GM12878 (cell line): Measurements from ENCODE around the gene PCSK1N. TPM values are rescaled to one million over a fixed set of nuclear protein-coding genes. Genes with fewer than 3 reads are reported as not detected.
"Not testable (repeated sequence)": the region's sequence is repeated elsewhere in the genome, so short reads cannot be mapped to it uniquely, and the experiment has no call there.

ENCODE experiments used
- ATAC-seq: fragments of 200-7000 bp; cut with Tn5 transposase; 3 replicates; pipeline ENCODE4 v1.9.1; 2020; ENCODE audit warnings: mild to moderate bottlenecking, moderate library complexity
- BruUV-seq: library from RNA; stranded (reverse); fragments of 400-500 nt; replicated peaks from 2 replicates; lab custom pipeline; 2021; lab: Mats Ljungman, UMichigan
- CTCF ChIA-PET: fragments of 300-600 bp; sonication (Branson Sonifier 250); formaldehyde crosslinking; extraction: SDS; loops from one replicate; lab custom pipeline; 2021; ENCODE audit warnings: inconsistent platforms; lab: Yijun Ruan, JAX
- POLR2A ChIA-PET: fragments of 350-600 bp; formaldehyde crosslinking; extraction: SDS; loops from one replicate; lab custom pipeline; 2021; ENCODE audit warnings: inconsistent platforms; lab: Charles Lee
- RAD21 ChIA-PET: fragments of 300-600 bp; sonication (Branson Sonifier 250); formaldehyde crosslinking; loops from one replicate; lab custom pipeline; 2023; ENCODE audit warnings: antibody characterized with exemption; ENCODE audit not compliant: unreplicated experiment; lab: Charles Lee
- SMC1A ChIA-PET: fragments of 300-600 bp; sonication (Branson Sonifier 250); formaldehyde crosslinking; loops from one replicate; lab custom pipeline; 2023; ENCODE audit not compliant: unreplicated experiment, uncharacterized antibody; lab: Charles Lee
- DNase-seq: peaks from one replicate; pipeline ENCODE4 v3.0.0-alpha.2; 2011; ENCODE audit warnings: low read depth, low spot score
- FAIRE-seq: peaks from 3 replicates; lab custom pipeline; 2011; peaks lifted over from hg19 to GRCh38; lab: Jason Lieb, UNC
- H2AFZ ChIP-seq: 2 replicates; pipeline ENCODE4 v1.6.0; 2011; ENCODE audit warnings: low read depth, low read length, control low read depth; ENCODE audit not compliant: control insufficient read depth
- H3K27ac ChIP-seq: 2 replicates; pipeline ENCODE4 v1.5.1; 2011; ENCODE audit warnings: control low read depth; ENCODE audit not compliant: control insufficient read depth, insufficient read depth
- H3K27me3 ChIP-seq, 2 experiments: replicated peaks in 1 of 2; 2 replicates each; pipeline versions ENCODE4 v1.6.0 to v1.6.1; 2011; ENCODE audit warnings: low read length in 1 of 2; ENCODE audit not compliant: control insufficient read depth in 2 of 2, insufficient read depth in 2 of 2
- H3K36me3 ChIP-seq, 2 experiments: 2 replicates each; pipeline ENCODE4 v1.5.1; 2011; ENCODE audit warnings: low read length in 1 of 2; ENCODE audit not compliant: control insufficient read depth in 2 of 2, insufficient read depth in 2 of 2
- H3K4me1 ChIP-seq: 2 replicates; pipeline ENCODE4 v1.6.1; 2011; ENCODE audit warnings: mild to moderate bottlenecking, low read length, moderate library complexity, mixed read lengths; ENCODE audit not compliant: control insufficient read depth, insufficient read depth
- H3K4me2 ChIP-seq: 2 replicates; pipeline ENCODE4 v1.6.0; 2011; ENCODE audit warnings: control low read depth; ENCODE audit not compliant: control insufficient read depth, insufficient read depth
- H3K4me3 ChIP-seq: fragments of 200-600 bp; sonication (generic); 2 replicates; pipeline ENCODE4 v1.5.1; 2016
- H3K79me2 ChIP-seq: 2 replicates; pipeline ENCODE4 v1.6.0; 2011; ENCODE audit warnings: low read length; ENCODE audit not compliant: control insufficient read depth, insufficient read depth
- H3K9ac ChIP-seq: 2 replicates; pipeline ENCODE4 v1.8.0; 2011; ENCODE audit warnings: low read length, control low read depth, mixed read lengths; ENCODE audit not compliant: control insufficient read depth, insufficient read depth
- H3K9me3 ChIP-seq: replicated peaks from 3 replicates; pipeline ENCODE4 v1.5.1; 2011; ENCODE audit warnings: mild to moderate bottlenecking, low read length; ENCODE audit not compliant: control insufficient read depth, insufficient read depth
- H4K20me1 ChIP-seq: 2 replicates; pipeline ENCODE4 v1.6.0; 2011; ENCODE audit not compliant: control insufficient read depth, insufficient read depth
- BHLHE40 ChIP-seq, 2 experiments: fragments of 450-650 bp in 1 of 2; IDR thresholded peaks; 2 replicates each; pipeline ENCODE4 v1.6.1; 2011 to 2017; ENCODE audit warnings: low read depth in 2 of 2, borderline replicate concordance in 1 of 2, improper control_type of control experiment in 1 of 2, low read length in 1 of 2, mild to moderate bottlenecking in 1 of 2
- IKZF2 ChIP-seq, 2 experiments: fragments of 450-650 bp; IDR thresholded peaks; 2 replicates each; pipeline ENCODE4 v1.6.1; 2017; ENCODE audit warnings: mild to moderate bottlenecking in 2 of 2, moderate library complexity in 2 of 2
- IRF4 ChIP-seq: IDR thresholded peaks from 2 replicates; pipeline ENCODE4 v1.6.1; 2011; ENCODE audit warnings: low read depth, low read length
- KLF5 ChIP-seq: fragments of 450-650 bp; IDR thresholded peaks from 2 replicates; pipeline ENCODE4 v1.6.1; 2014; ENCODE audit warnings: mild to moderate bottlenecking; ENCODE audit not compliant: partially characterized antibody
- MTA3 ChIP-seq: IDR thresholded peaks from 2 replicates; pipeline ENCODE4 v1.6.1; 2012; ENCODE audit warnings: low read length, inconsistent platforms, borderline replicate concordance
- MYC ChIP-seq: IDR thresholded peaks from 2 replicates; pipeline ENCODE4 v1.6.1; 2011; ENCODE audit warnings: mild to moderate bottlenecking, low read length, moderate library complexity, inconsistent platforms; ENCODE audit not compliant: insufficient read depth, insufficient replicate concordance, insufficient read length, severe bottlenecking
- NFYA ChIP-seq: IDR thresholded peaks from 2 replicates; pipeline ENCODE4 v1.6.1; 2011; ENCODE audit warnings: low read depth, mild to moderate bottlenecking, low read length, improper control_type of control experiment, borderline replicate concordance
- RAD21 ChIP-seq: IDR thresholded peaks from 2 replicates; pipeline ENCODE4 v1.6.1; 2011; ENCODE audit warnings: mild to moderate bottlenecking, low read depth, low read length, moderate library complexity; ENCODE audit not compliant: insufficient read depth
- RB1 ChIP-seq: fragments of 450-650 bp; formaldehyde crosslinking; IDR thresholded peaks from 2 replicates; pipeline ENCODE4 v1.6.1; 2017; ENCODE audit warnings: mild to moderate bottlenecking, borderline replicate concordance
- RELA ChIP-seq: fragments of 450-650 bp; IDR thresholded peaks from 2 replicates; pipeline ENCODE4 v1.8.0; 2014; ENCODE audit warnings: borderline replicate concordance; ENCODE audit not compliant: partially characterized antibody
- SIN3A ChIP-seq: IDR thresholded peaks from 2 replicates; pipeline ENCODE4 v1.6.1; 2012; ENCODE audit warnings: low read depth, low read length, improper control_type of control experiment
- SMAD5 ChIP-seq: IDR thresholded peaks from 2 replicates; pipeline ENCODE4 v1.6.1; 2016; ENCODE audit warnings: antibody characterized with exemption, low read depth
- SMC3 ChIP-seq: IDR thresholded peaks from 2 replicates; pipeline ENCODE4 v1.6.1; 2011; ENCODE audit warnings: low read length, improper control_type of control experiment, borderline replicate concordance
- SP1 ChIP-seq: IDR thresholded peaks from one replicate; pipeline ENCODE4 v1.6.1; 2011; ENCODE audit warnings: low read depth, low read length
- SPI1 ChIP-seq: IDR thresholded peaks from 2 replicates; pipeline ENCODE4 v1.6.1; 2011; ENCODE audit warnings: low read depth, mild to moderate bottlenecking, low read length, moderate library complexity, borderline replicate concordance; ENCODE audit not compliant: insufficient read depth
- SUPT20H ChIP-seq: IDR thresholded peaks from 2 replicates; pipeline ENCODE4 v1.6.1; 2011; ENCODE audit warnings: low read depth, mild to moderate bottlenecking, low read length, moderate library complexity, borderline replicate concordance; ENCODE audit not compliant: control insufficient read depth
- YY1 ChIP-seq: IDR thresholded peaks from 2 replicates; pipeline ENCODE4 v1.6.1; 2011; ENCODE audit warnings: low read depth, mild to moderate bottlenecking, low read length
- WGBS: methylation state at CpG from one replicate; pipeline ENCODE4 v1.1.6; 2016; ENCODE audit warnings: low lambda C conversion rate; ENCODE audit not compliant: insufficient replicate concordance, insufficient coverage; ENCODE audit errors: missing lambda C conversion rate; 5-methylcytosine and 5-hydroxymethylcytosine counted together
- in situ Hi-C: fragments of 300-500 bp; cut with MboI; formaldehyde crosslinking; loops from 9 replicates; pipeline ENCODE4 v1.14.3; 2018; ENCODE audit warnings: mixed read lengths
- intact Hi-C: fragments of 100-400 bp; cut with micrococcal nuclease; formaldehyde crosslinking; loops from one replicate; pipeline ENCODE4 v1.14.2; 2022; ENCODE audit not compliant: unreplicated experiment
- polyA plus RNA-seq, 11 experiments: library from polyadenylated mRNA; depleted of rRNA in 4 of 11; unstranded in 6 of 11; stranded (reverse) in 5 of 11; fragments of >200 nt; fragmentation: Nextera tagmentation in 4 of 11; fragmentation: Illumina TruSeq in 1 of 11; extraction: Ambion mirVana in 4 of 11; extraction: Trizol in 1 of 11; gene quantifications; 1 replicate in 1 of 11; 2 replicates in 10 of 11; pipeline versions ENCODE4 v1.2.1 to v1.2.3, GENCODE V29; 2011 to 2016; ENCODE audit warnings: inconsistent platforms in 2 of 11, missing spikeins in 2 of 11, low read depth in 1 of 11
- total RNA-seq, 4 experiments: library from RNA; depleted of rRNA in 3 of 4; stranded (reverse); fragments of >200 nt in 3 of 4; fragmentation: Illumina TruSeq in 1 of 4; extraction: Trizol in 1 of 4; gene quantifications; 2 replicates each; pipeline versions ENCODE4 v1.2.1 to v1.2.3, GENCODE V29; 2013 to 2021
- TF ChIP-seq, protein P1 (sequence below): IDR thresholded peaks from 2 replicates; pipeline ENCODE4 v1.6.1; 2012; ENCODE audit warnings: low read length, inconsistent platforms

Gene PCSK1N
- total and polyA plus RNA-seq, 10 of the 15 experiments (the other 5 are each of a cell fraction or from before 2014, with no cell fraction given) = 0.19 TPM; not detected in 9

DNA sequence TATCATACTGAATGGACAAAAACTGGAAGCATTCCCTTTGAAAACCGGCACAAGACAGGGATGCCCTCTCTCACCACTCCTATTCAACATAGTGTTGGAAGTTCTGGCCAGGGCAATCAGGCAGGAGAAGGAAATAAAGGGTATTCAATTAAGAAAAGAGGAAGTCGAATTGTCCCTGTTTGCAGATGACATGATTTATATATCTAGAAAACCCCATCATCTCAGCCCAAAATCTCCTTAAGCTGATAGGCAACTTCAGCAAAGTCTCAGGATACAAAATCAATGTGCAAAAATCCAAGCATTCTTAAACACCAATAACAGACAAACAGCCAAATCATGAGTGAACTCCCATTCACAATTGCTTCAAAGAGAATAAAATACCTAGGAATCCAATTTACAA, 36.6 kb upstream of the PCSK1N start:
- CTCF ChIA-PET = interaction anchor here (1.1 kb wide), 1 partner anchor 36 kb away, joined by 4 read pairs; no protein-coding TSS in a partner anchor
- ATAC-seq, DNase-seq, H3K27ac ChIP-seq, H3K9ac ChIP-seq, H3K36me3 ChIP-seq, FAIRE-seq, BruUV-seq, H4K20me1 ChIP-seq, H3K9me3 ChIP-seq, RAD21 ChIA-PET, H3K4me3 ChIP-seq, H3K4me2 ChIP-seq, H3K79me2 ChIP-seq, H3K4me1 ChIP-seq, SMC1A ChIA-PET, POLR2A ChIA-PET, intact Hi-C loops, H2AFZ ChIP-seq, H3K27me3 ChIP-seq: not testable (repeated sequence)
- in situ Hi-C loops = loop anchor here (25.0 kb wide), 1 partner anchor 990 kb away; no protein-coding TSS in a partner anchor
- WGBS = 0% methylated on average over 1 of the region's 2 CpGs

DNA sequence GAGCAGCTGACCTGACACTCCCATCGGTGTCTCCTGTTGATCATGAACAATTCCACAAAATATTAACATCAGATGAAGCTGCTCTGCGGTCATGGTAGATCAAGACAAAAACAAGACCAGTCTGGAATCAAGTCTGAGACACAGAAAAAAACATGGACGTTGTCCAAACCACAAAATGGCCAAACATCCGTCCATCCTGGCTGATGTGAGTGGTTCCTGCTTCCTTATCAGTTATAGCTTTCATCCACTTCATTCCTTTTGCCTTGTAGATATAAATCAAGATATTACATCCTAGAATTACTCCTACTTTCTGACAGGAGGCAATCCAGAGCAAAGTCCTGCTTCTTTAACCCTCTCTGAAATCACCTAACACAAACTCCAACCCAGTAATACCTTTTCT, 28.8 kb upstream of the PCSK1N start:
- Histone ChIP-seq H3K36me3 (no peaks in the 10 kb centered on the region), H3K4me3 (no peak overlapping the region), H3K9me3 (no peaks in the 10 kb centered on the region), H3K4me2 (no peak overlapping the region), H4K20me1 (no peaks in the 10 kb centered on the region), H3K9ac (no peak overlapping the region), H3K4me1 (no peaks in the 10 kb centered on the region), H3K27me3 (no peaks in the 10 kb centered on the region), H3K79me2 (no peaks in the 10 kb centered on the region), H3K27ac (no peak overlapping the region), H2AFZ (no peak overlapping the region)
- RAD21 ChIA-PET = no interaction called here
- WGBS = 6% methylated on average over 4 of the region's 4 CpGs
- TF ChIP-seq SMAD5 (no peak), IKZF2 (IDR thresholded peaks at IDR 0.05) (no peak), MTA3 (no peak), NFYA (no peak), RAD21 (no peak), KLF5 (no peak), RB1 (no peak), SP1 (no peak), SIN3A (no peak), SMC3 (no peak), BHLHE40 (IDR thresholded peaks at IDR 0.05; ENCODE audit: borderline replicate concordance in 1 of 2, low read depth in 2 of 2, low read length in 1 of 2) (no peak), RELA (no peak), SPI1 (no peak), IRF4 (no peak), YY1 (no peak), SUPT20H (no peak), MYC (no peak)
- TF ChIP-seq, protein P1, sequence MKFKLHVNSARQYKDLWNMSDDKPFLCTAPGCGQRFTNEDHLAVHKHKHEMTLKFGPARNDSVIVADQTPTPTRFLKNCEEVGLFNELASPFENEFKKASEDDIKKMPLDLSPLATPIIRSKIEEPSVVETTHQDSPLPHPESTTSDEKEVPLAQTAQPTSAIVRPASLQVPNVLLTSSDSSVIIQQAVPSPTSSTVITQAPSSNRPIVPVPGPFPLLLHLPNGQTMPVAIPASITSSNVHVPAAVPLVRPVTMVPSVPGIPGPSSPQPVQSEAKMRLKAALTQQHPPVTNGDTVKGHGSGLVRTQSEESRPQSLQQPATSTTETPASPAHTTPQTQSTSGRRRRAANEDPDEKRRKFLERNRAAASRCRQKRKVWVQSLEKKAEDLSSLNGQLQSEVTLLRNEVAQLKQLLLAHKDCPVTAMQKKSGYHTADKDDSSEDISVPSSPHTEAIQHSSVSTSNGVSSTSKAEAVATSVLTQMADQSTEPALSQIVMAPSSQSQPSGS = no peak
- in situ Hi-C loops = loop anchor here (25.0 kb wide), 1 partner anchor 998 kb away; no protein-coding TSS in a partner anchor
- CTCF ChIA-PET = no interaction called here
- no peak for DNase-seq
- no peak for ATAC-seq
- intact Hi-C loops = no loop called here
- SMC1A ChIA-PET = no interaction called here
- no TSS peak for BruUV-seq
- POLR2A ChIA-PET = interaction anchor here (0.6 kb wide), 1 partner anchor 338 kb away, joined by 3 read pairs; no protein-coding TSS in a partner anchor
- FAIRE-seq = no peak
